Measurements from ENCODE around the gene NTN1.
A peak's percentile ranks its signal among the peaks of the same experiment; 100 is the strongest.

The NTN1 gene

GRCh38 chr17:9038380-9038779 is 17.1 kb downstream of the NTN1 start:
- DNase-seq: no peak

DNA sequence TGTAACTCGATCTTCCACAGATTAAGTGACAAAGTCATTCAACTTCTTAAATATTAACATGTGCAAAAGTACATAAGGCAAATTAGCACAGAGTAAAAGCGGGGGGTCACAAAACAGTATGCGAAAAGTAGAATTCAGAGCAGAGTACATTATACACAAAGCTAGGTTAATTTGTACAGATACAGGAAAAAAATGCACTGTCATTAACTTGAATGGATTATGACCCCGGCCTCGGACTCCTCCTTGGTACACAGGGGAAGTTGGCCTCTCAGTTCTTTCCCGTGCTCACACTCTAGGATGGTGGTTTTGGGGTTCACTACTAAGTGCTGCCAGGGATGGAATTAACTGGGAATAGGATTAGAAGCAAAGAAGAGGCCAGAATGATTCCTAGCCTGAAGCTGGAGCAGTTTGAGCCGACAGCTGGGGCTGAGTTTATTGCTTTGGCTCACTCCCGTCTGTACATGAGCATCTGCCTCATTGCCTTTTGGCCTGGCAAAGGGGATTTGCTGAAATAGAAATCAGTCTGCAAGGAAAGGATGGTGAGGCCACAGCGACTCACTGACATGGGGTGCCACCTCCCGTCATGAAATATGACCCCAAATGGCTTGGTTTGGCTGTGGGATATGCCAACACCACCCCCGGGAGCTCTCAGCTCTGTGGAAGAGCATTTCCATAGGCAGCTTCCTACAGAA is 23.6 kb downstream of the NTN1 start:
- no peak for DNase-seq

DNA sequence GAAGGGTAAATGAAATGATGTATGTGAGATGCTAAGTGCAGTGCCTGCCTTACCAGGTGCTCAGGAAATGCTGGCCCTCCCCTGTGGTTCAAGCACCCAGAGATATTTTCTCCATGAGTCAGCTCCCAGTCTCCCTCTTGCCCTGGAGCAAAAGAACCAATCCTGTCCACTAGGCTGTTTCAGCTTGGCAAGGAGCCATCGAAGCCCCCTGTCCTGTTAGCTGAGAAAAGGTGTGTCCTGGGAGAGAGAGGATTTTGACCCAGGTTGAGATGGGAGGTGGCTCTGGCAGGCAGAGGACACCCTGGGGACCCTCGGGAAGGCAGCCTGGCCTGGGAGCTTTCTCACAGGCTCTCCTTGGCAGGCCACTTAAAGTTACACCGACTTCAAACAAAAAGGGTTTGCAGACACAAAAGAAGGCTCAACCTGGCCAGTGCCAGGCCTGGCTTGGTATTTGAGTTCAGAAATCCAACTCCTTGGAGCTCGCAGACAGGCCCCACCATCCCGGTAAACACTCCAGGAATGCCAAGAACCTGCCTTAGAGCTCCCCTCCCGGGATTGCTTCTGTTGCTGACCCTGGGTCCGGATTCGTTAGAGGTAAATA is 29.6 kb downstream of the NTN1 start:
- DNase-seq: peak in 1 of 2 donors; percentile 4

- no peak for DNase-seq
These were observed 30.3 kb downstream of the NTN1 start for GRCh38 chr17:9051561-9051960.

GRCh38 chr17:9052921-9053320 is 31.6 kb downstream of the NTN1 start:
- no peak for DNase-seq

DNA sequence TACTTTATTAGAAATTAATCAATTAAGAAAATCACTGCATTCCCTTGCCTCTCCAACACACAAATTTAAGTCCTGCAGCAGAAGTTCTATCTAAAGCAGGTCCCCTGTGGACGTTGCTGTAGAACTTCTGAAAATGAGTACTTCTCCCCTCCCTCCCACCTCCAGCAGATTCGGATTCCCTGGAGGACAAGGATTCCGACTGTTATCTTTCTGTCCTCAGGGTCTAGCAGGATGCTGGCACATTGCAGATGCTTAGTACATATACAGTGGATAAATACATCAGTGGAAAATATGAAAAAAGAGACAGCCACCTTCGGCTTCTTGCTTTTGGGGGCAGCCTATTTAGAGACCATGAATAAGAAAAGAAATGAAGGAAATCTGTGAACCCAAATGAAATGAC is 32.1 kb downstream of the NTN1 start:
- no peak for DNase-seq

DNA sequence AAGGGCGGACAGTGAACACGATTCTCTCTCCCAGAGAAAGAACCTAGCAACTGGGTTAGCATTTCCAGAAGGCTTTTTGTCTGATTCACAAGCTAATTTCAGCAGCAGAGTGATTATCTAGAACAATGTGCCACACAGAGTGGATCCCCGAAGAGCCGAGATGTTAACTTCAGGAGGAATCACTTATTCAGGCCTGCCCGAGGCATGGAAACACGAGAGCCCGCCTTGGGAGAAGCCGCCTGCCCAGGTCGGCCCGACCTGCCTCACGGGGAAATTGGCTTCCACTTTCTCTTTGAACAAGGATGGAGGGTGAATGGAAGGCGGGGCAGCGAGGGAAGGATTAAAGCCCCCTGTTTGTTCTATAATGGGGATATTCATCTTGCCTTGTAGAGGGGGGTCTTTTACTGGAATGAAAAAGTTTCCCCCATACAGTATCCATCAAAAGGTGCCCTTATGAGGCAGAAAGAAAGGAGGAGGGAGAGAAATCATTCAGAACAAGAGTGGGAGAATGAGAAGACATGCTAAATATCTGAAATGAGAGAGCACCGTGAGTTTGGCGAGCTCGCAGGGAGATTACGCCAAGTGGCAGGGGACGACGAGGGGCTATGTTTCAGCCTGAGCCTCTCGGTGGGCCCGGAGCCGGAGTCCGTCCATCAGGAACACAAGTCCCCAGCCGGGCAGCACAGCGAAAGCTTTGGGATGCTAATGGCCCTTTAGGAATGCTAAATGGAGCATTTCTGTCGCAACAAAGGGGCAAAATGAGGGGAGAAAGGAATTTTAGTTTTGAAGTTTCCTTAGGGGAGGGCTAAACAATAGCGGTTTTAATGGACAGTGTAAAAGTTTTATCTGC is 33.0 kb downstream of the NTN1 start:
- no peak for DNase-seq

- no peak for DNase-seq
These were observed 34.0 kb downstream of the NTN1 start for GRCh38 chr17:9055281-9055680.

GRCh38 chr17:9056566-9056965 is 35.3 kb downstream of the NTN1 start:
- no peak for DNase-seq

DNA sequence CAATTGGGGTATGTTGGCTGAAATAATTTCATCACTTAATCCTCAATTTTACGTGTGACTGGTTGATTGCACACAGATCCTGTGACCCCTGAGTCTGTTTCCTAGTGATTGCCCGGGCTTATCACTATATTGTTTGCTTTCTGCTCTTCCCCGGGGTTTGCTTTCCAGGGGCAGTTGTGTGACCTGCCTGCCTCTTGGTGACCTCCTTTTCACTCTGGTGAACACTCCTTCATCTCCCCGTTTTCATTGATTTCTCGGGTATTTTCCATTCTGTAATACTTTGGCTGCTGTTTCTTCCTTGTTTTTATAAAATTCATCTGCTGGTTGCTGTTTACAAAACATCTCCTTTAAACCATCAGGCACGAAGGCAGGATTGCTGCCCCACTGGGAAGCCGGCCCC is 36.0 kb downstream of the NTN1 start:
- DNase-seq: no peak

- no peak for DNase-seq
These were observed 41.1 kb downstream of the NTN1 start for GRCh38 chr17:9062399-9062902.

- DNase-seq: no peak
These were observed 43.1 kb downstream of the NTN1 start for GRCh38 chr17:9064311-9064834.

DNA sequence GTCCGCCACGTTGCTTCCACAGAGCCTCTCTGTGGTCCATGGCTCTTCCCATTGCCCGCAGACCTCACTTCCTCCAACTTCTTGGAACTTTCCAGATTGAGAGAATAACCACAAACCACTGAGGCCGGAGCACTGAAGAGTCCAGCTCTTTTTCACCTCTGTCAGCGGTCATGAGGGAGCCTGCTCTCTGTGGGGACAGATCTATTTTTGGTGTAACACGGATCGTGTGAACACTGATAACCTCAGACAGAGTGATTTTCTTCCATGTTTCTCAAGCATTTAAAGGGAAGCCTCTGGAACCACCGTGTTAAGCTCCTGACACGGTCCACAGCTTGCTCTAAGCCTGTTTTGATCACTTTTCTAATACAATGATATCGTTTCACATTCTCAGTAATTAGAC is 49.7 kb downstream of the NTN1 start:
- DNase-seq: no peak

GRCh38 chr17:9071811-9072498 is 50.6 kb downstream of the NTN1 start:
- DNase-seq: no peak

DNA sequence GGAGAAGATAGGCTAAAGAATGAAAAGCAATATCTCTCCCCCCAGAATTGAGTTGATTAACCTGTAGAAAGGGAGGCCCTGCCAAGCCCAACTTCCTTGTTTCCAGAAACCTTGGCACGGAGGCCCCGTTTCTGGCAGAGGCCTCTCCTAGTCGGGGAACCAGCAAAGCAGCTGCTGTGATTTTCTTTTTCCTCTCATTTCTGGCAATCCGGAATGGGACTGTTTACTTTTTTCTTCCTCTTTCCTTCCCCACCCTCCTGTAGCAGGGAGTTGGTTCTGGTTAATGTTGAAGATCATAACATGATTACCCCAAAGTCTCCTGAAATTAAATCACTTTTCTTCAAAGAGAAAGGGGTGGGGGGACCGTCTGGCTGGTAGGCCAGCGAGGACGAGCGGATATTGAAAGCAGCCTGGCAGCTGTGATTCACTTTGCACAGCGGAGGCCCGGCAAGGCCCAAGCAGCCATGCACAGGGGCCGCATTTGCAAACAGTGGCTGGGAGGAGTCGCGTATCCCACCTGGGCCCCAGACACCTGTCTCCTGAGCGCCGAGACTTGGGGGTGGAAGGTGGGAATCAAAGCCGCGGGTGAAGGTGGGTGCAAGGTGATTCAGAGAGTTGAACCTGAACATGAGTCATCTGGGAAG is 51.5 kb downstream of the NTN1 start:
- no peak for DNase-seq

- DNase-seq: no peak
These were observed 52.8 kb downstream of the NTN1 start for GRCh38 chr17:9074131-9074530.

GRCh38 chr17:9079461-9080103 is 58.3 kb downstream of the NTN1 start:
- DNase-seq: no peak

DNA sequence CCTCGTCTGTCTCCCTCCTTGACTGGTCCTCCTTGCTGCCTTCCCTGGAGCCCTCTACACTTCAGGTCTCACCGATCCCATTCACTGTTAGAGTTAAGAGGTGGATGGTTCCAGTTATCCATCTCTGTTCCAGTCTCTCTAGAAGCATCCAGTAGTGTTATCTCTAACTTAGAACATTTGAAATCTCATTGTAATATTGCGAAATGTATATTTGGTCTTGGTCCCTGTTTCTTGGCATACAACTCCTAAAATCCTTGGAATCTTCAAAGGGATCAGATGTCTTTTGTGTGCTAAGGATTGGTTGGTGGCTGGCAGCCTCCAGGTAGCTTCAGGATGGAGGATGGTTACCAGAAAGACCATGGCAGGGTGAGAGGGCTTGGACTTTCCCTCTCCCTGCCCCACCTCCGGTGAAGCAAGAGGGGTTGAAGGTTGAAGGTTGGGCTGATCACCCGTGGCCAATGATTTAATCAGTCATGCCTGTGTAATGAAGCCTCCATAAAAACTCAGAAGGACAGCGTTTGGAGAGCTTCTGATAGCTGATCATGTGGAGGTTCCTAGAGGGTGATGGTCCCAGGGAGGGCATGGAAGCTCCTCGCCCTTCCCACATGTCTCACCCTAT is 59.1 kb downstream of the NTN1 start:
- no peak for DNase-seq

GRCh38 chr17:9080983-9081382 is 59.7 kb downstream of the NTN1 start:
- DNase-seq: no peak

- no peak for DNase-seq
These were observed 65.3 kb downstream of the NTN1 start for GRCh38 chr17:9086577-9086976.

DNA sequence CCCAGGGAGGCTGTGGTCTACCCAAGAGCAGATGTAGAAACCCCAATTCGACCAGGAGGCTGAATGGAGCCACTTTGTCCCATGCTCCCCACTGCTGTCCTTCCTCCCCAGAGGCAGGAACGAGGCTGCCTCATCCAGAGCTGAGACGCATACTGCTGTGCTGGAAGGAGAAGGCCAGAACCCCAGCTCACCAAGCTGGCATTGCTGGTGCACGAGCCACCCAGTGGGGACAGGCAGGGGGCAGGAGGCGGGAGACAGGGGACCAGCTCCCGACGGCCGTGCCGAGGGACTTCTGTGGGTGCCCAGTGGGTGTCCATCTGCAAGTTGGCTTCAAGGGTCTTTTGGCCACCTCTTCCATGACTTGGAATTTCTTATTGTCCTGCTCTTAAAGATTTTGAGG is 66.6 kb downstream of the NTN1 start:
- DNase-seq: no peak
